ENCODE data around the gene CFAP69. TPM values are rescaled to one million over a fixed set of nuclear protein-coding genes. Genes with fewer than 3 reads are reported as not detected.

CFAP69 gene
- total and polyA plus RNA-seq, 2 donors (not counting 1 experiment from before 2014, with no cell fraction given), result 0.10 to 0.15 TPM

GRCh38 chr7:90229682-90230081 is 15.3 kb upstream of the CFAP69 start:
- Mint-ChIP-seq H3K27ac (no peak overlapping the region), H3K4me3 (no peak overlapping the region), H3K9me3 (ENCODE audit: insufficient read depth) (no peaks in the 10 kb centered on the region), H3K4me1 (no peaks in the 10 kb centered on the region), H3K27me3 (peaks cover 9% of the 10 kb centered on the region)
- no peak for ATAC-seq (ENCODE audit: low read depth)
- ChIA-PET POLR2A (no interaction called here), CTCF (no interaction called here)
- Histone ChIP-seq H4K20me1 (ENCODE audit: control insufficient read depth, insufficient read depth, low read length, poor library complexity, severe bottlenecking) (no peaks in the 10 kb centered on the region), H3K4me2 (replicated peaks; ENCODE audit: low read depth, low read length, poor library complexity, severe bottlenecking) (no peak overlapping the region), H3K9me3 (ENCODE audit: control extremely low read depth in 1 of 3, control insufficient read depth in 2 of 3, insufficient read depth in 1 of 3, low read length in 2 of 3) (no peaks in the 10 kb centered on the region), H2AFZ (ENCODE audit: insufficient read depth, low read depth, low read length, poor library complexity, severe bottlenecking) (no peak overlapping the region), H3K36me3 (replicated peaks in 1 of 2; ENCODE audit: control extremely low read depth in 1 of 2, control insufficient read depth in 1 of 2, extremely low read depth in 1 of 2, insufficient read depth in 2 of 2, low read length in 1 of 2) (no peaks in the 10 kb centered on the region), H3K4me1 (ENCODE audit: control insufficient read depth in 2 of 2, insufficient read depth in 2 of 2, low read length in 2 of 2) (no peaks in the 10 kb centered on the region), H3K9ac (ENCODE audit: low read length) (no peak overlapping the region), H3K27ac (ENCODE audit: low read length in 2 of 2) (no peak overlapping the region), H3K79me2 (ENCODE audit: control insufficient read depth, insufficient read depth, low read length) (no peaks in the 10 kb centered on the region), H3K4me3 (ENCODE audit: control extremely low read depth in 1 of 5, extremely low read depth in 1 of 5, insufficient read depth in 1 of 5, low read depth in 2 of 5, low read length in 4 of 5) (no peak overlapping the region), H3K27me3 (replicated peaks in 1 of 4; ENCODE audit: control extremely low read depth in 1 of 4, control insufficient read depth in 3 of 4, insufficient read depth in 4 of 4, low read length in 3 of 4) (peaks cover 0 to 3% (median 1%) of the 10 kb centered on the region in 4 experiments)
- no CpG with 5 or more reads among the region's 2 CpGs for WGBS (ENCODE audit: insufficient coverage)
- TF ChIP-seq EZH2 (IDR thresholded peaks at IDR 0.05; ENCODE audit: borderline replicate concordance, insufficient read depth, low read depth, low read length, poor library complexity, severe bottlenecking), result no peak
- no peak for TF ChIP-seq CTCF (IDR thresholded peaks at IDR 0.05)
- intact Hi-C loops (cut with micrococcal nuclease), result no loop called here
- DNase-seq, result no peak

GRCh38 chr7:90230834-90231233 is 14.1 kb upstream of the CFAP69 start:
- no peak for DNase-seq
- Histone ChIP-seq H3K4me1 (ENCODE audit: control insufficient read depth in 2 of 2, insufficient read depth in 2 of 2, low read length in 2 of 2) (no peaks in the 10 kb centered on the region), H3K9me3 (ENCODE audit: control extremely low read depth in 1 of 3, control insufficient read depth in 2 of 3, insufficient read depth in 1 of 3, low read length in 2 of 3) (no peaks in the 10 kb centered on the region), H3K27me3 (replicated peaks in 1 of 4; ENCODE audit: control extremely low read depth in 1 of 4, control insufficient read depth in 3 of 4, insufficient read depth in 4 of 4, low read length in 3 of 4) (peaks cover 0 to 3% (median 0%) of the 10 kb centered on the region in 4 experiments), H3K36me3 (replicated peaks in 1 of 2; ENCODE audit: control extremely low read depth in 1 of 2, control insufficient read depth in 1 of 2, extremely low read depth in 1 of 2, insufficient read depth in 2 of 2, low read length in 1 of 2) (no peaks in the 10 kb centered on the region), H3K9ac (ENCODE audit: low read length) (no peak overlapping the region), H3K27ac (ENCODE audit: low read length in 2 of 2) (no peak overlapping the region), H2AFZ (ENCODE audit: insufficient read depth, low read depth, low read length, poor library complexity, severe bottlenecking) (no peak overlapping the region), H3K79me2 (ENCODE audit: control insufficient read depth, insufficient read depth, low read length) (no peaks in the 10 kb centered on the region), H4K20me1 (ENCODE audit: control insufficient read depth, insufficient read depth, low read length, poor library complexity, severe bottlenecking) (no peaks in the 10 kb centered on the region), H3K4me3 (ENCODE audit: control extremely low read depth in 1 of 5, extremely low read depth in 1 of 5, insufficient read depth in 1 of 5, low read depth in 2 of 5, low read length in 4 of 5) (no peak overlapping the region), H3K4me2 (replicated peaks; ENCODE audit: low read depth, low read length, poor library complexity, severe bottlenecking) (no peak overlapping the region)
- intact Hi-C loops (cut with micrococcal nuclease), result no loop called here
- no peak overlapping the region for H3K4me3 Mint-ChIP-seq
- no CpG with 5 or more reads among the region's 2 CpGs for WGBS (ENCODE audit: insufficient coverage)
- peaks cover 5% of the 10 kb centered on the region for H3K27me3 Mint-ChIP-seq
- H3K27ac Mint-ChIP-seq, result no peak overlapping the region
- no peaks in the 10 kb centered on the region for H3K4me1 Mint-ChIP-seq
- no peaks in the 10 kb centered on the region for H3K9me3 Mint-ChIP-seq (ENCODE audit: insufficient read depth)
- CTCF ChIA-PET, result no interaction called here
- ATAC-seq (ENCODE audit: low read depth), result no peak
- no peak for TF ChIP-seq CTCF (IDR thresholded peaks at IDR 0.05)
- TF ChIP-seq EZH2 (IDR thresholded peaks at IDR 0.05; ENCODE audit: borderline replicate concordance, insufficient read depth, low read depth, low read length, poor library complexity, severe bottlenecking), result no peak
- POLR2A ChIA-PET, result no interaction called here
